H9 (cell line): Measurements from ENCODE around the gene CCDC80. TPM values are rescaled to one million over a fixed set of nuclear protein-coding genes. Genes with fewer than 3 reads are reported as not detected.

ENCODE experiments used
- DNase-seq: peaks from one replicate; pipeline ENCODE4 v3.0.0-alpha.2; 2017
- H2AFZ ChIP-seq: one replicate; pipeline ENCODE4 v1.6.1; 2013; ENCODE audit warnings: mild to moderate bottlenecking, low read length, control low read depth, moderate library complexity
- H2AK5ac ChIP-seq: 2 replicates; pipeline ENCODE4 v1.6.1; 2013; ENCODE audit warnings: low read length, control low read depth, mixed read lengths; ENCODE audit not compliant: insufficient read length
- H2BK120ac ChIP-seq: one replicate; pipeline ENCODE4 v1.6.1; 2013; ENCODE audit warnings: low read depth, mild to moderate bottlenecking, low read length, control low read depth, inconsistent platforms; ENCODE audit not compliant: poor library complexity, severe bottlenecking
- H2BK12ac ChIP-seq: 2 replicates; pipeline ENCODE4 v1.6.1; 2013; ENCODE audit warnings: low read length, control low read depth, mixed read lengths, low read depth; ENCODE audit not compliant: insufficient read length
- H2BK15ac ChIP-seq: 2 replicates; pipeline ENCODE4 v1.6.1; 2013; ENCODE audit warnings: low read depth, low read length, control low read depth
- H2BK20ac ChIP-seq: one replicate; pipeline ENCODE4 v1.6.1; 2013; ENCODE audit warnings: low read depth, mild to moderate bottlenecking, low read length, control low read depth, inconsistent platforms; ENCODE audit not compliant: poor library complexity, severe bottlenecking
- H2BK5ac ChIP-seq: 2 replicates; pipeline ENCODE4 v1.6.1; 2013; ENCODE audit warnings: low read length, control low read depth, mixed read lengths; ENCODE audit not compliant: insufficient read length
- H3K14ac ChIP-seq: 2 replicates; pipeline ENCODE4 v1.6.1; 2013; ENCODE audit warnings: low read length, control low read depth; ENCODE audit not compliant: insufficient read depth
- H3K18ac ChIP-seq: 2 replicates; pipeline ENCODE4 v1.6.1; 2013; ENCODE audit warnings: low read depth, mild to moderate bottlenecking, mixed read lengths, low read length, control low read depth; ENCODE audit not compliant: insufficient read length
- H3K23ac ChIP-seq: 2 replicates; pipeline ENCODE4 v1.6.1; 2013; ENCODE audit warnings: low read length, control low read depth, mixed read lengths, low read depth; ENCODE audit not compliant: insufficient read length
- H3K23me2 ChIP-seq: 2 replicates; pipeline ENCODE4 v1.6.1; 2013; ENCODE audit warnings: low read depth, mild to moderate bottlenecking, mixed read lengths, low read length, control low read depth; ENCODE audit not compliant: insufficient read length, poor library complexity, severe bottlenecking
- H3K27ac ChIP-seq: 2 replicates; pipeline ENCODE4 v1.5.1; 2013; ENCODE audit warnings: low read length, control low read depth, mixed read lengths, low read depth; ENCODE audit not compliant: insufficient read length
- H3K27me3 ChIP-seq: 2 replicates; pipeline ENCODE4 v1.6.1; 2013; ENCODE audit warnings: low read length, control low read depth, inconsistent platforms; ENCODE audit not compliant: insufficient read depth
- H3K4ac ChIP-seq: 2 replicates; pipeline ENCODE4 v1.6.1; 2013; ENCODE audit warnings: low read depth, mild to moderate bottlenecking, control low read depth, inconsistent platforms, low read length, moderate library complexity
- H3K4me1 ChIP-seq: 2 replicates; pipeline ENCODE4 v1.6.1; 2013; ENCODE audit warnings: low read length, control low read depth, inconsistent platforms; ENCODE audit not compliant: insufficient read depth
- H3K4me2 ChIP-seq: 2 replicates; pipeline ENCODE4 v1.6.1; 2013; ENCODE audit warnings: low read length, control low read depth, mixed read lengths; ENCODE audit not compliant: insufficient read length, insufficient read depth
- H3K56ac ChIP-seq: 2 replicates; pipeline ENCODE4 v1.6.1; 2013; ENCODE audit warnings: low read depth, mild to moderate bottlenecking, mixed read lengths, low read length, control low read depth; ENCODE audit not compliant: insufficient read length
- H3K79me1 ChIP-seq: 2 replicates; pipeline ENCODE4 v1.6.1; 2013; ENCODE audit warnings: low read depth, mild to moderate bottlenecking, moderate library complexity, low read length, control low read depth, inconsistent platforms; ENCODE audit not compliant: insufficient read depth, poor library complexity, severe bottlenecking
- H3K79me2 ChIP-seq: 2 replicates; pipeline ENCODE4 v1.6.1; 2013; ENCODE audit warnings: low read length, control low read depth, inconsistent platforms; ENCODE audit not compliant: insufficient read depth
- H3K9ac ChIP-seq: 2 replicates; pipeline ENCODE4 v1.6.1; 2013; ENCODE audit warnings: low read length, control low read depth, mixed read lengths; ENCODE audit not compliant: insufficient read length; ENCODE audit errors: extremely low read depth
- H3K9me3 ChIP-seq: one replicate; pipeline ENCODE4 v1.6.1; 2013; ENCODE audit warnings: low read depth, low read length, inconsistent platforms; ENCODE audit not compliant: control insufficient read depth
- H3T11ph ChIP-seq: one replicate; pipeline ENCODE4 v1.6.1; 2013; ENCODE audit warnings: mild to moderate bottlenecking, low read length, control low read depth, inconsistent platforms
- H4K20me1 ChIP-seq: one replicate; pipeline ENCODE4 v1.6.1; 2013; ENCODE audit not compliant: control insufficient read depth, insufficient read length, insufficient read depth
- H4K5ac ChIP-seq: 2 replicates; pipeline ENCODE4 v1.6.1; 2013; ENCODE audit warnings: low read depth, mild to moderate bottlenecking, mixed read lengths, low read length, control low read depth; ENCODE audit not compliant: insufficient read length
- H4K8ac ChIP-seq: replicated peaks from 2 replicates; pipeline ENCODE4 v1.6.1; 2013; ENCODE audit warnings: low read length, control low read depth, mixed read lengths, low read depth; ENCODE audit not compliant: insufficient read length
- H4K91ac ChIP-seq: 2 replicates; pipeline ENCODE4 v1.6.1; 2013; ENCODE audit warnings: low read depth, mild to moderate bottlenecking, moderate library complexity, mixed read lengths, low read length, control low read depth; ENCODE audit not compliant: insufficient read length
- H3K27ac Mint-ChIP-seq, 3 experiments: 2 replicates in 2 of 3; 3 replicates in 1 of 3; pipeline ENCODE4 v1.8.0; 2020 to 2021; ENCODE audit warnings: mixed read lengths in 3 of 3, mild to moderate bottlenecking in 1 of 3, moderate library complexity in 1 of 3
- H3K27me3 Mint-ChIP-seq: 2 replicates; pipeline ENCODE4 v1.8.0; 2021; ENCODE audit warnings: low read depth, mild to moderate bottlenecking, moderate library complexity, mixed read lengths
- H3K36me3 Mint-ChIP-seq, 3 experiments: 2 replicates in 2 of 3; 3 replicates in 1 of 3; pipeline ENCODE4 v1.8.0; 2020 to 2021; ENCODE audit warnings: low read depth in 3 of 3, mixed read lengths in 3 of 3; ENCODE audit not compliant: insufficient read depth in 1 of 3
- H3K4me1 Mint-ChIP-seq, 2 experiments: 2 replicates each; pipeline ENCODE4 v1.8.0; 2020; ENCODE audit warnings: mixed read lengths in 2 of 2
- H3K4me3 Mint-ChIP-seq, 2 experiments: 2 replicates in 1 of 2; 3 replicates in 1 of 2; pipeline ENCODE4 v1.8.0; 2020 to 2021; ENCODE audit warnings: mild to moderate bottlenecking in 2 of 2, mixed read lengths in 2 of 2, moderate library complexity in 1 of 2
- H3K9me3 Mint-ChIP-seq, 2 experiments: 2 replicates in 1 of 2; 3 replicates in 1 of 2; pipeline ENCODE4 v1.8.0; 2020; ENCODE audit warnings: mild to moderate bottlenecking in 2 of 2, mixed read lengths in 2 of 2, moderate library complexity in 1 of 2
- WGBS: extraction: QIAGEN DNeasy Blood & Tissue Kit; methylation state at CpG from one replicate; pipeline ENCODE4 v1.1.7; 2013; ENCODE audit warnings: missing lambda C conversion rate, low lambda C conversion rate, mixed read lengths; ENCODE audit not compliant: insufficient read length; ENCODE audit errors: extremely low coverage; 5-methylcytosine and 5-hydroxymethylcytosine counted together
- total RNA-seq: library from RNA; stranded (reverse); gene quantifications from 2 replicates; pipeline ENCODE4 v1.2.1, GENCODE V29; 2021
- TF ChIP-seq, protein P1 (sequence below): fragments of 200-600 bp; sonication (generic); conservative IDR thresholded peaks from 3 replicates; pipeline ENCODE4 v1.8.0; 2021; ENCODE audit warnings: antibody characterized with exemption, mild to moderate bottlenecking

CCDC80 gene
- total RNA-seq, 1 experiment from 2014 or later, result 5.4 TPM

DNA sequence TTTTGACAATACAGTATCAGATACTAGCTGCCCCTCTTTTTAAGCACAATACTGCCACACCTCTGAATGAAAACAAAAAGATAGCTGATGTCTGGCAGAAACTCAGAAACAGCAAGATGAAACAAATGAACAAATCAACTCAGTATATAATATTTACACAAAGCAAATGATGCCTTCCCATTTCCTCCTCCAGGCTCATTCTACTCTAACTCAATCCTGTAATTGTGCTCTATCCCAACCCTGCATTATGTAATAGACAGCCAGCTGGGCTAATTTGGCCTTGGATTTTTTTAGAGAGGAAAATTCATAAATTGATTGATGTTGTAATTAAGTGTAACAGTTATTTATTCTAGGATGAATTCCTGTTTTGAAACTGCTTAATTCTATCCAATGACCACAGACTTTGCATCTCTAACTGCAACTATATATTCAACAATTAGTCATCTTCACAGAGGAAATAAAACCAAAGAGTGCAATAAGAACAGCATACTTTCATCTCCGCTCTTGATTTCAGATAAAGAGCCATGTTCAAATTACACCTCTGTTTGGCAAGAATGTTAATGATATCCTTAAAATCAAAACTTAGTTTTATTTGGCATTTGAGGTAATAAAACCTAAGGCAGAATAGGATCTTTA, 85.3 kb downstream of the CCDC80 start:
- no peak overlapping the region for H4K5ac ChIP-seq
- H4K8ac ChIP-seq, result no peak overlapping the region
- H2BK120ac ChIP-seq, result no peak overlapping the region
- H4K91ac ChIP-seq, result no peak overlapping the region
- no peak overlapping the region for H3K14ac ChIP-seq
- H3K4me1 ChIP-seq, result no peaks in the 10 kb centered on the region
- peaks cover 33 to 45% (median 35%) of the 10 kb centered on the region in 3 experiments for H3K36me3 Mint-ChIP-seq
- H3K9me3 Mint-ChIP-seq, result peaks cover 5 to 11% of the 10 kb centered on the region in 2 experiments; a peak in 4 of 5 replicates
- no peaks in the 10 kb centered on the region for H3K27me3 ChIP-seq
- no peak overlapping the region for H2AFZ ChIP-seq
- no peak overlapping the region for H3K4me2 ChIP-seq
- H3K4me3 Mint-ChIP-seq, result no peak overlapping the region
- H2BK5ac ChIP-seq, result no peak overlapping the region
- no peak overlapping the region for H2BK15ac ChIP-seq
- no peak for DNase-seq
- H2AK5ac ChIP-seq, result no peak overlapping the region
- no peaks in the 10 kb centered on the region for H3K9me3 ChIP-seq
- peaks cover 3% of the 10 kb centered on the region for H3K79me1 ChIP-seq
- WGBS, result no CpG with 5 or more reads among the region's 1 CpG
- no peak overlapping the region for H3K9ac ChIP-seq
- H3K27me3 Mint-ChIP-seq, result no peaks in the 10 kb centered on the region
- no peak overlapping the region for H2BK20ac ChIP-seq
- H3K23ac ChIP-seq, result no peak overlapping the region
- H3K27ac ChIP-seq, result no peak overlapping the region
- H4K20me1 ChIP-seq, result no peaks in the 10 kb centered on the region
- peaks cover 13% of the 10 kb centered on the region in 2 experiments for H3K4me1 Mint-ChIP-seq
- no peaks in the 10 kb centered on the region for H3K23me2 ChIP-seq
- no peak overlapping the region for H3T11ph ChIP-seq
- H3K79me2 ChIP-seq, result peaks cover 4% of the 10 kb centered on the region; the same call in 1 of the 2 replicates
- no peak overlapping the region for H3K18ac ChIP-seq
- no peak overlapping the region for H3K27ac Mint-ChIP-seq
- H2BK12ac ChIP-seq, result no peak overlapping the region
- TF ChIP-seq, protein P1, sequence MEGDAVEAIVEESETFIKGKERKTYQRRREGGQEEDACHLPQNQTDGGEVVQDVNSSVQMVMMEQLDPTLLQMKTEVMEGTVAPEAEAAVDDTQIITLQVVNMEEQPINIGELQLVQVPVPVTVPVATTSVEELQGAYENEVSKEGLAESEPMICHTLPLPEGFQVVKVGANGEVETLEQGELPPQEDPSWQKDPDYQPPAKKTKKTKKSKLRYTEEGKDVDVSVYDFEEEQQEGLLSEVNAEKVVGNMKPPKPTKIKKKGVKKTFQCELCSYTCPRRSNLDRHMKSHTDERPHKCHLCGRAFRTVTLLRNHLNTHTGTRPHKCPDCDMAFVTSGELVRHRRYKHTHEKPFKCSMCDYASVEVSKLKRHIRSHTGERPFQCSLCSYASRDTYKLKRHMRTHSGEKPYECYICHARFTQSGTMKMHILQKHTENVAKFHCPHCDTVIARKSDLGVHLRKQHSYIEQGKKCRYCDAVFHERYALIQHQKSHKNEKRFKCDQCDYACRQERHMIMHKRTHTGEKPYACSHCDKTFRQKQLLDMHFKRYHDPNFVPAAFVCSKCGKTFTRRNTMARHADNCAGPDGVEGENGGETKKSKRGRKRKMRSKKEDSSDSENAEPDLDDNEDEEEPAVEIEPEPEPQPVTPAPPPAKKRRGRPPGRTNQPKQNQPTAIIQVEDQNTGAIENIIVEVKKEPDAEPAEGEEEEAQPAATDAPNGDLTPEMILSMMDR, result no peak
- no peak overlapping the region for H3K56ac ChIP-seq
- H3K4ac ChIP-seq, result no peak overlapping the region
